HG02759 (cell line): ENCODE data around the gene FAM20A.
"Not testable (repeated sequence)": the region's sequence is repeated elsewhere in the genome, so short reads cannot be mapped to it uniquely, and the experiment has no call there.

Experiments used
- ATAC-seq: cut with Tn5 transposase; IDR thresholded peaks from one replicate; pipeline ENCODE4 v1.9.1; 2021; ENCODE audit warnings: mild to moderate bottlenecking, moderate library complexity; ENCODE audit not compliant: unreplicated experiment

Gene FAM20A

DNA sequence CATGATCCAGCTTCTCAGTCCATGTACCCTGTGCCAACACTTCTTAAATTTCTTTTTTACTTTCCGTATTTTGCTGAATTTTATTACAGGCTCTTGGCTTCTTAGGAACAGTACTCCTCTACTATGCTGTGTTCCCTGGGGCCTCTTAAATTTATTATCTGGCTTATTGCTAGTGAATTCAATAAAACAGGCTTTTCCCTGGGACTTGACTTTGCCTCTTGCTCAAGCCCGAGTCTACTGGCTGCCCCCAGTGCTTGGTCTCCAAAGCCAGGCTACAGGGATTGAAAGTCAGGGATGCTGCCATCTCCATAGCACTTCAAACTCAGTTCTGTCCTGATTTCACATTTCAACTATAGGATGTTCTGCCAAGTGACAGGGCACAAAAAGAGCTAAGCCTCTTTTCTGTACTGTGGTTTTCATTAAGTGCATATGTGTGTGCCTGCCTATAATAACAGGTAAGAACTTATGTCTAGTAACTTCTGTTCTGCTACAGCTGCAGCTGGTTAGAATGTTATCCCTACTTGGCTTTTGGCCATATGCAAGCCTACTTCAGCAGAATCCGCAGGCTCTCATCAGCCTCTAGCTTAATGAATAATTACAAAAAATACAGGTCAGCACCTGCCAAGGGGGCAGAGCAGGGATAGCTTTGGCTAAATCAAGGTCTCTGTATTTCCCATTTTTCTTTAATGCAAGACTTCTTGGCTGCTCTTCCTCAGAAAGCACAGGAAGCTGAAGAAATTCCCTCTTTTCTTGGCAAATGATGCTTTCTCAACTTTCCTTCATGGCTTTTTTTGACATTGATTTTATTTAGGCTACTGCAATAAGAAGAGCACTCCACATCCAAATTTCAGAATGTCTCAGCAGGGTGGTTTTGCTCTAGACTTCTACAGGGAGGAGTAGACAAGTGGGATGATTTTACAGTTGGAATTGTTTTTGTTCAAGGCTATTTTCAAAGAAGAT, 8.2 kb downstream of the FAM20A start:
- no peak for ATAC-seq

DNA sequence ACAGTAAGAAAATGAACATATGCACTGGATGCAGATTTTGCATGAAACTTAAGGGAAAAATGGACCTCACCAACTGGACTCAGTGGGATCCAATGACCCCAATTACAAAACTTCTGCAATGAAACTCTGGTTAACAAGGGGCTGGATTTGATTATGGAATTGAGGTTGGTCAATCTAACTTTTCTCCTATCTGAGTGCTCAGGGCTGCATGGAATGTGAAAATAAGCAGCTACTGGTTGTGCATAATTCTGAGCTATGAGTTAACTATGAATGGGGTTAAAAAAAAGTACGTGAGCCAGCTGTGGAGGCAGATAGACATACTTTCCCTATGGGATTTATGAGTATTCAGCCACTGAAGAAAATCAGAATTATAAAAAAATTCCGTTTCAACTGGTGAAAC, 9.2 kb downstream of the FAM20A start:
- ATAC-seq, result no peak

DNA sequence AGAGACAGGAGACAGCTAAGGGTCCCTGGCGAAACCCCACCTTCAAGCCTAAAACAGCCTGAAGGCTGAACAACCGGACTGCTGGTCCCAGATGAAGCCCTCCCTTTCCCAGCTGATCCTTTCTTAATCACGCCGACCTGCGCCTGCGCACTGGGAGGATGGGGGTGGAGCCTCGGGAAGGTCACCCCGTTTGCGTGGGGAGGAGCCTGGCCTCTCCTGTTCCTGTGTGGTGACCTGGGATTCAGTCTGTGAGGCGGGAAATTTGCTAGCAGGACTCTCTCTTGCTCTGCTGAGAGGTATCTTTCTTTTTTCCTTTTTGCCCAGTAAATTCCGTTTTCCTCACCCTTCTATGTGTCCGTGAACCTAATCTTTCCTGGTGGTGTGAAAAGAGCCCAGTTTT, 9.6 kb downstream of the FAM20A start:
- no peak for ATAC-seq

DNA sequence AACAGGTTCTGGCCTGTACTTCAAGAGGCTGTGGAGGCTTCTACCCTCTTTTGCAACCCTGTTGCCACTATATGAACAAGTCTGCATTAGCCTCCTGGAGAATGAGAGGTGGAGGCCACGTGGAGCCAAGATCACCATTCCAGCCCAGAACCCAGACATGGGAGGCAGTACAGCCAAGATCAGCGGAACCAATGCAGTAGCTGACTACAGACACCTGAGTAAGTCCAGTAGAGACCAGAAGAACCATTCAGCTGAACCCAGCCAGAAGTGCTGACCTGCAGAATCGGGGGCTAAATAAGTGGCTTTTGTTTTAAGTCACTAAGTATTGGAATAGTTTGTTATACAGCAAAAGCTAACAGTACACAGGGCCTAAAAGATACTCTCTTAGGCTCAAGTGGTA, 12.1 kb downstream of the FAM20A start:
- ATAC-seq, result no peak

DNA sequence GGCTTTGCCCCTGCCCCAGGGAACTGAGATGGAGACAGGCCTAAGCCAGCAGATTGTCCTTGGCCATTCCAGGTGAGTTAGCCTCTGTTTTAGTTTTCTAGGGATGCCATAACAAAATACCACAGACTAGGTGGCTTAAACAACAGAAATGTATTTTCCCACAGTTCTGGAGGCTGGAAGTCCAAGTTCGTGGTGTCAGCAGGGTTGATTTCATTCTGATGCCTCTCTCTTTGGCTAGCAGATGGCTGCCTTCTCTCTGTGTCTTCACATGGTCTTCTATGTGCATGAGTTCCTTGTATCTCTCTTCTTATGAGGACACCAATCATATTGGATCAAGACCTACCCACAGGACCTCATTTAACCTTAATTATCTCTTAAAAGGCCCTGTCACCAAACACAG, 12.8 kb downstream of the FAM20A start:
- ATAC-seq, result no peak

DNA sequence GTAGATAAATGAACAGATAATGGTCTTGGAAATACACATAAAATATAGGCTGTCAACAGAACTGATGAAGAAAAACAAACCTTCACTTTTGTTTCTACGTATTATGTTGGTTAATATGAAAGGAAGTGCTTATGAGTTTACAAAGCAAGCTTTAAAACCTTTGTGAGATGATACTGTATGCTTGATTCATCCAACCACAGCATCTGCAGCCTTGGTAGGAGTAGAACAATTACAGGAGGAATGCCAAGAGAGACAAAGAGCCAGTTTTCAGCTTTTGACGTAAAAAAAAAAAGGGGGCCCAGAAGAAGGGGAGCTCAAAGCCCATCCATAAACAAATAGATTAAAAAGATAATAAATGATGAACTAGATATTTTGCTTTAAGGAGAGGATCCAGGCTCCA, 13.3 kb downstream of the FAM20A start:
- no peak for ATAC-seq

DNA sequence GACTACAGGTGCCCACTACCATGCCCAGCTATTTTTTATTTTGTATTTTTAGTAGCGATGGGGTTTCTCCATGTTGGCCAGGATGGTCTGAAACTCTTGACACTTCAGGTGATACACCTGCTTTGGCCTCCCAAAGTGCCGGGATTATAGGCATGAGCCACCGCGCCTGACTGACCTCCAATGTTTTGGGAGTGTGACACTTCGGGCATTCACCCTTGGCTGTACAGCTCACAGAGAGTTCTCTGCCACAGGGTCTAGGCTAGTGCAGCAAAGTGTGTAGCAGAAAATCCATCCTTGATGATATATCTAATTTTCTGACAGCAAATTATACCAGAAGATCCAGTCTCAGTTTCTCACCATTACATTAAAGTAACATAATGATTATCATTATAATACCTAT, 14.1 kb downstream of the FAM20A start:
- no peak for ATAC-seq

DNA sequence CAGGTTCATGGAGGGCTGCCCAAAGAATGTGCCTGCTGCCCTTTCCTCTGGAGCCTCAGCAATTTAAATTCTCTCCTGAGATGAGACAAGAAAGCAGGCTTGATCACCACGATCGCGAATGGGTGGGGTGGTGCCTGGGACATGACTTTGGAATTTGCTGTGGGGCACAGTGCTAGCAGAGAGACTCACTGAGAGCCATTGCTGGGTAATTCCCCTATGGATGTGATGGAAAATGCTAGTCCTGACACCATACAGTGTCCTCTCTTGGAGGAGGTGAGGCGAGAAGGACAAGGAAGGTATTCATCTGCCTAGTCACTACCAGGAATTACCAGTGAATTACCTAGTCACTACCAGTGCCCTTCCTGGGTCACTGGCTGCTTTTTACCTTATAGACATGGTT, 15.5 kb downstream of the FAM20A start:
- ATAC-seq, result no peak

DNA sequence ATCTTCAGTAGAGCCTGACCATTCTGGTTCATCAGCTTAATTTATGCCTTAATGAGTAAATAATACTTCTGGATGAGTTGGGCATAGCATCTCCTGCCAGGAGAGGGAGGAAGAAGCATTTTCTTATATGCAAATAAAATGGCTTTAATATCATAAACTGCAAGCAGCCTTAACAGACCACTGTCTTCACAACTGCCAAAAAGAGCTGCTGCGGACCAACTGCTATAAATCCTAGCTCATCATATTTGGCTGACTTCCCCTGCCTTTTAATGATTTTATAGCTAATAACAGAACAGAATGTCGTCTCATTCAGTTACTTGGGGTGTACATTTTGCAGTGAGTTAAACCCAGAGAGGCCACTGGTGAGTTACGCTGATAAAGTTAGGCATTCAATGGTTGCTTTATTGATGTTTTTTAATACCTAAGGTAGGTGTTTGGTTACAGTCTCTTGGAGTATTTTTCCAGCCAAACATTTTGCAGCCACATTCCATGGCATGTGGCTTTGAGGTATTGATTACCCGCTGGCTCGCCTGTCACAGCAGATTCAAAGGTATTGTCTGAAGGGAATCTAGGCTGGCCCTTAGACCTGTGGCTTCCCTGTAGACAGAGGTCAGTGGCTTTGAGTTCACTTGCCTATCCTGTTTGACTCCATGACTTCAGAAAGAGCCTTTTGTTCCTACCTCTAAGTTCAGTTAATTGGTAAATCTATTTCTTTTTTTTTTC, 16.4 kb downstream of the FAM20A start:
- no peak for ATAC-seq

DNA sequence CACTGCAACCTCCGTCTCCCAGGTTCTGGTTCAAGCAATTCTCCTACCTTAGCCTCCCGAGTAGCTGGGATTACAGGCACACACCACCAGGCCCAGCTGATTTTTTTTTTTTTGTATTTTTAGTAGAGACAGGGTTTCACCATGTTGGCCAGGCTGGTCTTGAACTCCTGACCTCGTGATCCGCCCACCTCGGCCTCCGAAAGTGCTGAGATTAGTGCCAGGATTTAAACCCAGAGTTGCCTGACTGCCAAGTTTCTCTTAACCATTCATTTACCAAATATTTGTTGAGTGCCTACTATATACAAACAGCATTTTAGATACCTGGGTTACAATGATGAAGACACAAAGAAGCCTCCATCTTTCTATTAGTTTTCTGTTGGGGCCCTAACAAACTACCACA, 18.3 kb downstream of the FAM20A start:
- ATAC-seq, result not testable (repeated sequence)

DNA sequence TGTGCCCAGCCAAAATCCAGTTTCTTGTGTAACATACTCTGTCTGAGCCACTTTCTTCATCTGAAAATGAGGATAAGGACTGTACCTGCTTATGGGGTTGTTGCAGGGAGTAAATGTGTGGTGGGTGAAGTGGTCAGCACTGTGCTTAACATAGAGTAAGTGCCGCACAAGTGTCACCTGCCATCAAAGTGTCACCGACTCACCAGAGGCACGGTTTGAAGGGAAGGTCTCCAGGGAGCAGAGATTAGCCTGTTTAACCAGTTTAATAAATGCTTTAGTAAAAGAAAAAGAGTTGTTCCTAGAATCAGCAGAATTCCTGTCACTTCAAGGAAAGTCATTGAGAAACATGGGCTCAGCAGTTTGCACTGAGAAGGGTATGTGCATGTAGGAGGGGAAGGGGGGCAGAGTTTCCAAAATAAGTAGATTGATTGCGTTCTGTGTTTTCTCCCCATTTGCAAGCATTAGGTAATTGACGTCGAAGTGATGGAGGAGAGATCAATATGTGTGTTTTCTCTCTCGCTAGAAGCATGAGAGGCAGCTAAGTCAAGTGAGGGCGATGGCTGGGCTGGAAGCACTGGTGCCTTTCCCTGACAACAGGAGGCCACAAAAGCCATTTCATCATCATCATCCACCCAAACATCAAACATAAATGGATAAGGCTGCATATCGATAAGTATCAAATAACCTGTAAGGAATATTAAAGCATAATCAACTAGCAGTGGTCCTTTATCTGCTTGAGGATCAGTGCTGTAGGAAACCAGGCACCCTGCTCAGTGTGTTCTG, 19.1 kb downstream of the FAM20A start:
- no peak for ATAC-seq

DNA sequence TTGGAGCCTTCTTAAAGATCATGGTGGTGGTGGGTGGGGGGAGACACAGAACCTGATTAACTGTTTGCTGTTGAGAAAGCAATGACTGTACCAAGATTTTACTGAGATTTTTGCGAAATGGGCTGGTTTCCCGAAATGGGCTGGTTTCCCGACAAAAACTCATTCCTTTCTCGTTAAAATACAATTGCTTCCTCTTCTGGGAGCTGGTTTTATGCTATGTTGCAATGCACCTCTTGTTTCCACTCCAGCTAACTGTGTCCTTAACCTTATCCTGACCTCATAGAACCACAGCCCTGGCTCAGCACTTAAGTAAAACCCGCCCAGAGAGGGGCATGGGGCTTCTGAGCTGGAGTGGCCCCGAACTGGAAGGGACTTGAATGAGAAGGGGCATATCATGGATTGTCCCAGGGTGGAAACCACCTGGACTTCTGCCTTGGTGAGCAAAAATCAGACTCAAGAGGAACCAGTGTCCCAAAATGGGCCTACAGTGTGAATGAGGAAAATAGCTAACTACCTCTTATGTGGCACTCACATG, 20.9 kb downstream of the FAM20A start:
- no peak for ATAC-seq

DNA sequence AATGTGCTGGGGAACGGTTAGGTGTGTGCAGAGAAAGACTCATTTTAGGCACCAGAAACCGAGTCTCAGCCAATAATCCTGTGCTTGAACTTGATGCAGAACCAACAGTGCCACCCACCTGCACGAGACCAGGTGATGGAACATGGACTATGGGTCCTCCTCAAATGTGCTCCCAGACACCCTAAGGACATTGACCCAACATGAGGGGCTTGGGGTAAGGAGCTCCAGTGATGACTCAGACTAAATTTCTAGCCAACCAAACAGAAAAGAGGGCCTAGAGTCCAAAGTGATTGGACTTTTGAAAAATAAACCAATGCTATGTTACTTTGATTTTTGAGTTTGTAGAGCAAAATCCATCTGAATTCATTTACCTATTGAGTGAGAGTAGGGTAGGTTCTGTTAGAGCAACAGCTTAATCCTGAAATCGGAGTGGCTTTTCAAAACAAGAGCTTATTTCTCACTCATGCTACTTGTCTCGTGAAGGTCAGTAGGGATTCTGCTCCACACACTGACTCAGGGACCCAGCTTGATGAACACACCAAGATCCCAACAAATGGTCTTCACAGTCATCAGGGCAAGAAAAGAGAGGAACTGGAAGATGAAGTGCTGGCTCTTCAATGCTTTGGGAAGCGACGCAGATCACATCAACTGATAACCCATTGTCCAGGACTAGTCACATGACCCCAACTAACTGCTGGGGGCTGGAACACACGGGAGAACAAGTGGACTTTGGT, 21.8 kb downstream of the FAM20A start:
- ATAC-seq, result no peak

DNA sequence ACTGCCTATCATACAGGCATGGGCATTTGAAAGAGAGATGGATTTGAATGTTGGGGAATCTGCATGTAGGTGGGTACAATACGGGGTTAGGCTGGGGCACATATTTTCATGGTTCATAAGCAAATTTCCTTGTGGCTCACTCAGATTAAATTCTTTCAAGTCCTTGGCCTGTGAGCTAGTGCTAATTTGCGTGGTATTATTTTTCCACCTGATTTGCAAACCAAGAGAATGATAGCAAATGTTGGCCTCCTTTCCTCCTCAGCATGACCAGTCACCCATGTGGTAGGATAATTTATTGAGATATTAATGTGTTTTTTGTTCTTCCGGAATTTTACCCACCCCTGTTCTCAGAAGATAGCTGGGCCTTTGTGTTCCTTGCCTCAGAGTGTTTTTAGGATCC, 22.9 kb downstream of the FAM20A start:
- ATAC-seq, result no peak

DNA sequence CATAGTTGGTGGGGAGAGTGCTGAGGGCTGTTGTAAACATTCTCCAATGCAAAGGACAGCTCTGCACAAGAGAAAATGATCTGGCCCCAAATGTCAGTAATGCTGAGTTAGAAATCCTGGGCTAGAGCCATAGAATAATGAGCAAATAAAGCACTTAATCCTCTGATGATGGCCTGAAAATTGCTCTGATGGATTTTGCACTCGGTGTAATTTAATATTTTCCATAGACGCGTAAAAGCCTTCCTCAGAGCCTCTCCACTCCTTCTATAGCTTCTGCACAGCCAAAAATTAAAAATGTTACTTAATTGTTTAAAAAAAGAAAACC, 23.7 kb downstream of the FAM20A start:
- ATAC-seq, result no peak

DNA sequence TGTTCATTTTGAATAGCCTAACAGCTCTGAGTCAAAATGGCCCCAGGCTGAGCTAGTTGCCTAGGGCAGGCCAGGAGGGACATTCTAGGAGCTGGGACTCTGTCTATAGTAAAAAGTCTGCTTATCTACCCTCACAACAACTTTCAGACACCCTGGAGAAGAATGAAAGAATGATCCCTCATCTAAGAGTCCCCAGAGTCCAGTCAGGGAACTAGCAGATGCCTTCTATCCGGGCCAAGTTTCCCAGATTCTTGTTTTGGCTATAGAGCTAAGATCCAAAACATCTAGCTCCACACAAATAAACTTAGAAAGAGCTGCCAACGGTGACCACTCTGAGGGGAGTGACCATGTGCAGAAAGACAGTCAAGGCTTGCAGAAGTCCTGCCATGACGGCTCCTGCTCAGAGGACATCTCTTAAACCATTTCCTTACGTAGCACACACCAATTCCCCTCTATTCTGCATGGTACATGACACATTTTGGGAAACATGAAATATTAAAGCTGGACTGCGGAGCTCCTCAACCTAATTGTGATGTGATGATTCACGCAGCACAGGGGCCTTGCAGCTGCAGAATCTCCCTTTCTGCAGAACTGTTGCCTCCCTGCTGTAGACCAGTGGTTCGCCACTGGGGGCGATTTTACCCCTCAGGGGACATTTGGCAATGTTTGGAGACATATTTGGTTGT, 24.2 kb downstream of the FAM20A start:
- ATAC-seq, result no peak

DNA sequence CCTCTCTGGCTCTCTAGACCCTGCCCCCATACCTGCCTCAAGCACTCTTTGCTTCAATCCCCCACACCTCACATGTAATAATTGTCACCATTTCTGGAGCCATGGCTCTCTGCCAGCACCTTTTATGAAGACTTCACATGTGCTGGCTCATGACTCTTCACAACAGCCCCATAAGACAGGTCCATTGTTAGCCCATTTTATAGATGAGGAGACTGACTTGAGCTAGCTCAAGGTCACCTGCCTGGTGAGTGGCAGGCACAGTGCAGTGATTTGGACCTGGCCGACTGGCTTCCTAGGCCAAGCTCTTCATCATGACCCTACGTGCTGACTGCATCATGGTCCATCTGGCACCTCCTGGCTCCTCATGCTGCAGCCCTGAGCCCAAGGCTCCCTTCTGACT, 25.0 kb downstream of the FAM20A start:
- no peak for ATAC-seq

DNA sequence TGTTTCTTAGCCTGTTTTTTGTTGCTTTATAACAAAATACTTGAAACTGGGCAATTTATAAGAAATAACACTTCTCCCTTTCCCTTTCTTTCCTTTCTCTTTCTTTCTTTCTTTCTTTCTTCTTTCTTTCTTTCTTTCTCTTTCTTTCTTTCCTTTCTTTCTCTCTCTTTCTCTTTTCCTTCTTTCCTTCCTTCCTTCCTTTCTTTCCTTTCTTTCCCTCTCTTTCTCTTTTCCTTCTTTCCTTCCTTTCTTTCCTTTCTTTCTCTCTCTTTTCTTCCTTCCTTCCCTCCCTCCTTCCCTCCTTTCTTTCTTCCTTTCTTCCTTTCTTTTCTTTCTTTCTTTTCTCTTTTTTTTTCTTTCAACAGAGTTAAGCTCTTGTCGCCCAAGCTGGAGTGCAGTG, 27.8 kb downstream of the FAM20A start:
- no peak for ATAC-seq

DNA sequence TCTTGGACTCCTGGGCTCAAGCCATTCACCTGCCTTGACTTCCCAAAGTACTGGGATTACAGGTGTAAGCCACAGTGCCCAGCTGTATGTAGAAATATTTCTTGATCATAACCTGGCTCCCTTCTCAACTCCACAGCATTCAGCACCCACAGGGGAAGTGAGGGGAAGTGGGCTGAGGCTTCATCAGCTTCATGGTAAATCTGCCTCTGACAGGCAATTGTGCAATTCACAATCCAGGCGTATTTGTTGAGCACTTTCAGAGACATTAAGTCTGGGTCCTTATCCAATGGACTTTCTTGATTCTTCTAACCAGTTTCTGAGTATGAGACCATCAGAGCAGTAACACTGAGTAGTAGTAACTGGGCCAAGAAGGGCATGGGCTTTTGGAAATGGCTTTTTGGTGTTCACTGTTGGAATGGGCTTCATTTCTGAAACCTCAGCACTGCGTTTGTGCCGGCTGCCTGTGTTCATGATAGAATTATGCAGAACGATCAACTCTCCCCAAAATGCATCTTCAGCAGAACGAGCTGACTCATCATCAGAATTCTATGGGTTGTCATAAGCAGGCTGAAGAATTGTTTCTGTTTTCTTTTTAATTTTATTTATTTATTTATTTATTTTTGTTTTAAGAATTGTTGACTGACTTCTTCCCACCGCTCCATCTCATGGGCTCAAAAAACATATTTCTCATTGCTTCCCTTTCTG, 28.9 kb downstream of the FAM20A start:
- no peak for ATAC-seq
